ENCODE measurements around the gene TRAT1.
"Not testable (repeated sequence)": the region's sequence is repeated elsewhere in the genome, so short reads cannot be mapped to it uniquely, and the experiment has no call there.

Gene TRAT1, protein sequence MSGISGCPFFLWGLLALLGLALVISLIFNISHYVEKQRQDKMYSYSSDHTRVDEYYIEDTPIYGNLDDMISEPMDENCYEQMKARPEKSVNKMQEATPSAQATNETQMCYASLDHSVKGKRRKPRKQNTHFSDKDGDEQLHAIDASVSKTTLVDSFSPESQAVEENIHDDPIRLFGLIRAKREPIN

GRCh38 chr3:108822123-108822897 is at the start of gene TRAT1:
Gene TRAT1 (plus strand): TSS chr3:108822786. CDS start chr3:108822928, 142 bp downstream.
- DNase-seq (ENCODE audit: low spot score): peak; percentile 47

- no peak for DNase-seq (ENCODE audit: low spot score)
Observed at GRCh38 chr3:108775649-108776048, 46.9 kb upstream of the TRAT1 start.

DNA sequence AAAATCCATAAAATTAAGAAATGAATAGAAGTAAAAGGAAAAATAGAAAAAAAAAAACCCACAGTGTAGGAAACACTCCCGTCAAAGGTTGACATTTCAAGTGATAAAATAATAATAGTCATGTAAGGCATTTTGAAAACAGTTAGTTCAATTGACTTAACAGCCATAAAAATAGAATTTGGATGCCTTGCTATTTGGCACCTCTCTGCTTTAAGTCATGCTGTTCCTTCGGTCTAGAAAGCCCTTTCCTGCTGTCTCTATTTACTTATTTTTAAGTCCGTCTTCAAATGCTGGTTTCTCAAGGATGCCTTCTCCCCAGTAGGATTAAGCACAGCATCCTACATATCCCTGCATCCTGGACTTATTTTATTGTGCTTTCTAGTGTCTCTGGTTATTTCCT is 43.1 kb upstream of the TRAT1 start:
- no peak for DNase-seq (ENCODE audit: low spot score)

DNA sequence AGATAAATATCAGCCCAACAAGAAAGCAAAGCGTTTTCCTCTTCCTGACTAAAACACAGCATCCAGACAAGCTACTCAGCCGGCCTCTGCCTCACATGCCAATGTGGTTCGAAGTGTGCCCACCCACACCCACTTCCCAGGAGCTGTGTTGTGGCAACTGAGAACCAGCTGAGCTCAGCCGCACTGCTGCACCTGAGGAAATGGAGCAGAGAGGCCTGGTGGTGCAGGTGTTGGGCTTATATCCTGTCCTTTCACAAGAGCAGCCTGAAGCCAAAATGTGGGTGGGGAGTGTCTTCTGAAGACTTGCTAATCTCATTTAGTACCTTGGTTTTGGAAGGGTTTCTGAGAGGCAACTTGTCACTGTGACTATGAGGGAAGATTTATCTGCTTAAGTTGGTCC is 42.4 kb upstream of the TRAT1 start:
- DNase-seq (ENCODE audit: low spot score): peak; percentile 18

DNA sequence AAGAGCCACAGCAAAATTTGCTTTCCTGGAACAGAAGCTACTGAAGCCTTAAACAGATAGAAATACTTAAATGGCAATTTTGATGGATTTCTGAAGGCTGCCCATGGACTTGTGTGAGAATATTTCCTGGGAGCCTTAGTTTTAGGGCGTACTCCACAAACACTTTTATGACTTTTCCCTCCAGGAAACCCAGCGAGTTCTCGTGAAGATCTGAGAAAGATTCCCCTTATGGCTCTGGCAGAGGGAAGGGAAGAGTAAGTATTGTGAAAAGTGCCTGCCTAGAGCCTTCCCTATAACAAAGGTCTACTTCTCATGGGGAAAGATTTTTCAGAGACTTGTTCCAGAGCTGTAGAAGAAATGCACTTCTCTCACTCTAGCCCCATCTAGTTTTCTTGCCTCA is 31.1 kb upstream of the TRAT1 start:
- no peak for DNase-seq (ENCODE audit: low spot score)

DNA sequence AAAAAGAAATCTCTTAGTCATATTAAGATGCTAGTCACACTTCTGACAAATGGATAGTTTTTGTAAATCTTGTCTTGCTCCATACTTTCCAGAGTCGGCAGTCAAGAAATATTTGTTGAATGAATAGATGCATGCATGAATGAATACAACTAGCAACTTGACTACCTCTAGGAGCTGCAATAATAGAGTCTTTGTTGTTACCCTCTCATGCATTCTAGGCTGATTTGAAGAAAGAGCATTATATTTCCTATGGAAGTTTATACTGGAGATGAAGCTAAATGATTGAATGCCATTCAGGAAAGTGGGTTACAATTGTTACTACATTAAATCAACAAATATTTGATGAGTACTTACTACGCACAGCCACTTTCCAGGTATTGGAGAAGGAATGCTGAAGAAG is 18.1 kb upstream of the TRAT1 start:
- DNase-seq (ENCODE audit: low spot score): no peak

GRCh38 chr3:108804966-108805365 is 17.6 kb upstream of the TRAT1 start:
- DNase-seq (ENCODE audit: low spot score): no peak

- peak; percentile 52 for DNase-seq (ENCODE audit: low spot score)
Observed at GRCh38 chr3:108806316-108806715, 16.3 kb upstream of the TRAT1 start.

DNA sequence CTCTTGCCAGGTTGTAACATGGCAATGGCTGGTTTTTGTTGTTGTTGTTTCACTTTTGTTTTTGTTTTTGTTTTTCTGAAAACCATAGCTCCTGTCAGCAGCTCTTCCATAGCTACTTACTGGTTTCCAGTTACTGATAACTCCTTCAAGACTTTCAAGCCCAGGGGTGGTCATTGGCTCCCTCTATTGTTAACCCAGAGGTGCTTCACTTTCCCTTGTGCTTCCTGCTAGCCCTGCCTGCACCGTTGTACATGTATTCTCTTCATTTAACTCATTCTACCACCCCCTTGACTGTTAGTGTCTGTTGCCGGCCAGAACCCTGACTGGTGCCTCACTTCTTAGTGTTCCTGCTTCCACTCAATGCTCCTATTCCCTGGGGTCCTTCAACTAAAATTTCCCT is 4.2 kb upstream of the TRAT1 start:
- DNase-seq (ENCODE audit: low spot score): peak; percentile 77

DNA sequence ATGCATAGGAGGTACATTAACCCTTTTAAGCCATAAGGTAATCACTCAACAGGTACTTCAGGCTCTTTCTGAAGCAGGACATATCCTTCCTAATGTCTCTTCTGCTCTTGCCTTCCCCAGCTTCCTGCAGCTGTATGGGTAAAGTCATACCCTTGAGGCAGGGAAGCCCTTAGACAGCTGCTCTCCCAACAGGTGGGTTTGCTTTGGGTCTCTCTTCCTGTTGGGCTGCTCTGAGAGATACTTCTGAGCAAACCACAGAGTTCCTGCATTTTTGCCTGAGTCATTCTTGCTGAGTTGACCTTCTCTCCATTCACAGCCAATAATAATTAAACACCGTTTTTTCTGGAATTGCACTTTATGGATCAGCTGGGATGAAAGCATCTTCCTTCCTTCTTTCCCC is 2.0 kb upstream of the TRAT1 start:
- no peak for DNase-seq (ENCODE audit: low spot score)

- DNase-seq (ENCODE audit: low spot score): no peak
Observed at GRCh38 chr3:108823227-108823626, 641 bp downstream of the TRAT1 start.

DNA sequence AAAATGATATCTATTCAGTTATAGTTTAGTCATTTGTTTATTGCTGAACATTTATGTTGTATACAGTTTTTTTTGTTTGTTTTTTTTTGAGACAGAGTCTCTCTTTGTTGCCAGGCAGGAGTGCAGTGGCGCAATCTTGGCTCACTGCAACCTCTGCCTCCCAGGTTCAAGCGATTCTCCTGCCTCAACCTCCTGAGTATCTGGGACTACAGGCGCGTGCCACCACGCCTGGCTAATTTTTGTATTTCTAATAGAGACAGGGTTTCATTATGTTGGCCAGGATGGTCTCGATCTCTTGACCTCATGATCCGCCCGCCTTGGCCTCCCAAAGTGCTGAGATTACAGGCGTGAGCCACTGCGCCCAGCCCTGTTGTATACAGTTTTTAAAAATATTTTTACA is 1.2 kb downstream of the TRAT1 start:
- DNase-seq (ENCODE audit: low spot score): not testable (repeated sequence)

- no peak for DNase-seq (ENCODE audit: low spot score)
Observed at GRCh38 chr3:108826309-108827187, 4.0 kb downstream of the TRAT1 start.

- no peak for DNase-seq (ENCODE audit: low spot score)
Observed at GRCh38 chr3:108830381-108830780, 7.8 kb downstream of the TRAT1 start.

- DNase-seq (ENCODE audit: low spot score): no peak
Observed at GRCh38 chr3:108830991-108831614, 8.5 kb downstream of the TRAT1 start.

GRCh38 chr3:108833611-108834010 is 11.0 kb downstream of the TRAT1 start:
- DNase-seq (ENCODE audit: low spot score): no peak

DNA sequence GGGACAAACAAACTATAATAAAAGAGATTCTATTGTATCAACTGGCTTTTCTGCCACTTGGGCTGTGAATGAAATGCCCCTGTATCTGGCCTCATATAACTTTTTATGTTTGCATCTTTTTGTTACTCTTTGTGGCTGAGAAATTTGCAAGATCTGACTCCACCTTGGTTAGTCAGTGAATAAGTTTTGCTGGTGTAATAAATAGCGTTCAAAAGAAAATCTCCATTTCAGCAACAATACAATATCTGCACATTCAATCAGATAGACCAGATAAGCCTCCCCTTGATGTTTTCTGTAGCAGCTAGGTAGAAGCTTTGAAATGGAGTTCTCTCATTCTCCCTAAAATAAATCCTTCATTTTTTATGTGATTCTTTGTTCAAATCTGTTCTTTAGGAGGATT is 12.0 kb downstream of the TRAT1 start:
- DNase-seq (ENCODE audit: low spot score): peak; percentile 54

- peak; percentile 79 for DNase-seq (ENCODE audit: low spot score)
Observed at GRCh38 chr3:108835101-108835500, 12.5 kb downstream of the TRAT1 start.

- peak; percentile 80 for DNase-seq (ENCODE audit: low spot score)
Observed at GRCh38 chr3:108838436-108838835, 15.8 kb downstream of the TRAT1 start.

DNA sequence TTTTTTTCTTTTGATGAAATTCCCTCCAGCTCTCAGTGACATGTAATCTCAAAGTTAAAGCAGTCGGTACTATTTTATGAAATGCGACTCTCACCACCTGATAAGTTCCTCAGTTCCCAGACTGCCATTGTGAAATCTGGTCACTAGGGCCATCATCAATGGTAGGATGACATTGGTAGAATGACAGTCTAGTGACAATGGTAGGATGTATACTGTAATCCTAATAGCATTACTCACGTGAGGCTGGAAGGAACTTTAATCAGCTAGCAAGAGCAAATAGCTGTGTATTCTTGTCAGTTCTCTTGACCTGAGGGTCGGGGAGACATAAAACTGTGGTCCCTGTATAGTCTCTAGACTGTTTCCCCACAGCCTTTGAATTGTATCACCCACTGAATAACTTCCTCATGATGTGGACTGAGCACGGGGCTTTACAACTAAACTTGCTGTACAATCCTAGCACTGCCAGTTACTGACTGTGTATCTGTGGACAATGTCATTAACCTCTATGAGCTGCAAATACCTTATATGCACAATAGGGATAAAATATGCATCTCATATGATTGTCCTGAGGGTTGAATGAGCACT is 23.2 kb downstream of the TRAT1 start:
- DNase-seq (ENCODE audit: low spot score): no peak

GRCh38 chr3:108847187-108847586 is 24.6 kb downstream of the TRAT1 start:
- DNase-seq (ENCODE audit: low spot score): no peak

DNA sequence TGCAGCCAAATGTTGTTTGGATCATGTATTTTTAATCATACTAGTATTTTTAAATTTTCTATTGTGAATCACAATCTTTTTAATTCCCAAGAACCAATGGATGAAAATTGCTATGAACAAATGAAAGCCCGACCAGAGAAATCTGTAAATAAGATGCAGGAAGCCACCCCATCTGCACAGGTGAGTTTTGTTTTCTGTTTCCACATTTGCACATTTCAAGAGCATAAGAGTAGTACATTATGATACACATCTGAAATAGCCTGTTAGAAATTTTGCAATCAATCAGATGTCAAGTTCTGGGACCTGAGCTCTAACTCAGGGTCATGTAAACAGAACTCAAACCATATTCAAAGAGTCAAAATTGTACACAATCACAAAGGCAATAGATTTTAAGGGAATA is 26.5 kb downstream of the TRAT1 start:
- DNase-seq (ENCODE audit: low spot score): no peak
